HG03060 (cell line): Measurements from ENCODE around the gene IL1RAPL2.
"Not testable (repeated sequence)": the region's sequence is repeated elsewhere in the genome, so short reads cannot be mapped to it uniquely, and the experiment has no call there.

Source experiments
- ATAC-seq: cut with Tn5 transposase; IDR thresholded peaks from one replicate; pipeline ENCODE4 v1.9.1; 2021; ENCODE audit warnings: low read depth, moderate number of reproducible peaks; ENCODE audit not compliant: unreplicated experiment

Gene IL1RAPL2

DNA sequence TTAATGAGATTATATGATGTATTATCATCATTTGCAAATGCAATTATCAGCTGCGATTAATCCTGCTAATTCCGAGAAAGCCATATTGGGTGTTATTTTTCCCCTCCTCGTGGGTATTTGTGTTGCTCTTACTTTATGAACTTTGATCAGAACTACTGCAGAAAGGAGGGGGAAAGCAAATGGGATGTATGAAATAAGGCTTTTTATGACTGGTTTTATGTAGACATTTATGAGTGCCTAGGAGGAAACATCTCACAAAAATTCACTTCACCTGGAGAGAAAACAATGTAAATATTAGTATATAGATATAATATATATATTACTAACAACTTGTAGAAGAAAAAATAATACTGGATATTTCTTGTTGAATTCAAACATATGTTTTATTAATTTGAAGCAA is 440.1 kb downstream of the IL1RAPL2 start:
- no peak for ATAC-seq

GRCh38 chrX:105006996-105007395 is 441.0 kb downstream of the IL1RAPL2 start:
- ATAC-seq: no peak

DNA sequence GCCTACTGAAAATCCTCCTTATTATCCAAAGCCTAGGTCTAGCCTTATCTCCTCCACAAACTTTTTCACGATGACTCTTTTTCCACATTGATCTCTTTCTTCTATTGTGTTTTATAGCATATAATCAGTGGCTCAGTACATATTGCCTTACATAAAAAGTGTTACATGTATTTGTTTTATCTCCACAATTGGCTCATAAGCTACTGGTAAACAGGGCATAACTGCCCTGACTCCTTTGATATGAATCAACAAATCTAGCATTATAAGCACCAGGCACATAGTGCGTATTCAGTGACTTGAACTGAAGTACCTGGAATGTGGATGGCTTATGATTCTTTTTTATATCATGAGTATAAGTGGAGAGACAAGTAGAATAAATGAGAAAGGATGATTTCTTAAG is 447.7 kb downstream of the IL1RAPL2 start:
- no peak for ATAC-seq

- ATAC-seq: no peak
Observed at GRCh38 chrX:105017641-105018040, 451.6 kb downstream of the IL1RAPL2 start.

DNA sequence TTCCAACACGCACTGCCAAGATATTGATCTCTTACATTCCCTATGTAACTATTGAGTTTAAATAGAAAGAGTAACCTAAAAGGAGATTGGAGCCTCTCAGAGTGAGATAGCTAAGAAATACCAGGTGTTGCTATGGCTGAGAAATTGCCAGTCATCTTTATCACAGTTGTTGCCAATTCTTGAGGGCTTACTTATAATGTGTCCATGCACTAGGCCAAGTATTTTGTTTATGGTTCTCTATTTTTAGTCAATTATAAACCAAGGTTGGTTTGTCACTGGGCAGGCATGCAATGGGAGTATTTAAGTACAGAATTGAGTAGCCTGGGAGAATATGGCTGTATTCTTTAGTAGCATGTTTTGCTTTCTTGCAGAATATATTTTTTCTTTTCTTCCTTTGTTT is 452.9 kb downstream of the IL1RAPL2 start:
- ATAC-seq: no peak

- not testable (repeated sequence) for ATAC-seq
Observed at GRCh38 chrX:105028962-105029361, 463.0 kb downstream of the IL1RAPL2 start.

DNA sequence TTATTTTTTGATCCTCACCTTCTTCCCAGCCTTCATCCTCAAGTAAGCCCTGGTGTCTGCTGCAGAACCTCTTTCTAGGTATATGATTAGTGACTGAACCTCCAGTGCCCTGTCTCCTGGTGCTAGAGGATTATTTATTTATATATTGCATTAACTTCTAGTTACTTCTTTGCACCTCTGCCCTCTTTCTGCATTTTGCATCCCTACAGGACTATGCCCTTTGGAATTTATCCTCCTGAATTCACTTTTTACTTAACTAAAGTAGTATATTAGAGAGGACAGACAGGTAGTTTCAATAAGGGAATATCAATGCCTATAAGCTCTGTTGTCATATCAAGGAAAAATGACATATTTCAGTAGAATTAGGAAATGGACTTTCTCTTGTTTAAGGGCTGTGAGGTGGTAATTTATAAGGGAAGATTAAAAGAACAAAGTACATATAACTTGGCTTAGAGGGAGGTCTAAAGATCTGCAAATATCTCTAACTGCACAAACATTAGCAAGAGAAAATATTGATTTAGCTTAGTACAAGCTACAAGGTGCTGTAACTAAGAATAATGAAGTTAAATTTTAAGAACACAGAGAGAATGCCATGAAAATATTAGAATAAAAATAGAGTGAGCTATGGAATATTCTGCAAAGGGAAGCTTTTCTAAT is 472.8 kb downstream of the IL1RAPL2 start:
- no peak for ATAC-seq

- ATAC-seq: no peak
Observed at GRCh38 chrX:105050921-105051320, 484.9 kb downstream of the IL1RAPL2 start.

GRCh38 chrX:105051364-105051763 is 485.4 kb downstream of the IL1RAPL2 start:
- ATAC-seq: no peak

GRCh38 chrX:105052926-105053325 is 486.9 kb downstream of the IL1RAPL2 start:
- no peak for ATAC-seq

- no peak for ATAC-seq
Observed at GRCh38 chrX:105063743-105064142, 497.7 kb downstream of the IL1RAPL2 start.

- no peak for ATAC-seq
Observed at GRCh38 chrX:105098201-105098600, 532.2 kb downstream of the IL1RAPL2 start.

- ATAC-seq: no peak
Observed at GRCh38 chrX:105098812-105099211, 532.8 kb downstream of the IL1RAPL2 start.

DNA sequence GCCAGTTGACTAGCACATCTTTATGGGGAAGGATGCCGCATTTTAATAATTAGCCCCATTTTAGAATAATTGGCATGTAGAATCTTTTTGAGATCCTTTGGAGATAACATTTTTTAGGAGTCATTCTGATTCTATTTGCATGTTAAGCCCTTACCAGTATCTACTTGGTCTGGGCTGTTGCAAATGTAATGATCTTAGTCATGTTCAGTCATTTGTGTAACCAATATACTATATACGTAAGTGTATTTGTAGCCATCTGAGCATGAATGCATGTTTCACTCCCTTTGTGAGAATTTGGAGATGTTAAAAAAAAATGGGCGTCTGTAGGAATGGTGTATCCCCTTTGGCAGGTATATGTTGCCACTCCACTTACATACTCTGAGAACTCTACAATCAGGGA is 535.4 kb downstream of the IL1RAPL2 start:
- ATAC-seq: no peak

DNA sequence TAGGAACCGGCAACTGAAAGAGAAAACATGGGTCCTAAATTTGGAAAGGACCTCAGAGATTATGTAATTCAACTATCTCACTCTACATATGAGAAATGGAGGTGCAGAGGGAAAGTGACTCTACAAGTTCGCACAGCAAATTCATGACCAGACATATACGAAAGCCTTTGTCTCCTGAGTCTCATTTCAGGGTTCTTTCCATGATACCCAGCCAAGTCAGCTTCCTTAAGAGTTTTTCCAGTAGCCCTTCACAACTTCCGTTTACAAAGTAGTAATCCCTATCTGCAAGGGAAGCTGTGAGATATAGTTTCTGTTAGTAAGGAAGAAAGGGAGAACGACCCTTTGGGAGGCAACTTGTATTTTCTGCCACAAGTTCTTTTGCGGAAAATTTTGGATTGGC is 543.9 kb downstream of the IL1RAPL2 start:
- ATAC-seq: no peak

GRCh38 chrX:105114554-105115130 is 548.6 kb downstream of the IL1RAPL2 start:
- ATAC-seq: no peak

GRCh38 chrX:105115596-105116320 is 549.8 kb downstream of the IL1RAPL2 start:
- ATAC-seq: not testable (repeated sequence)

GRCh38 chrX:105116486-105116885 is 550.5 kb downstream of the IL1RAPL2 start:
- no peak for ATAC-seq

DNA sequence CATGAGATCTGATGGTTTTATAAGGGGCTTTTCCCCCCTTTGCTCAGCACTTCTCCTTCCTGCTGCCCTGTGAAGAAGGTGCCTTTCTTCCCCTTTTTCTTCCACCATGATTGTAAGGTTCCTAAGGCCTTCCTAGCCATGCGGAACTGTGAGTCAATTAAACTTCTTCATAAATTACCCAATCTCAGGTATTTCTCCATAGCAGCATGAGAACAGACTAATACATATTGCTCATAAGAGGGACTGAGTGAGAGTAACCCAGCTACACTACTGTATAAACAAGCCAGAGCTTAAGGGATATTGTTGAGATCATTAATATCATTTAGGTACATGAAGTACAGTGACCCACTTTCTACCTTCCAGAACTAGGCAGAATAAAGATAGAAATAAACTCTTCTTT is 551.6 kb downstream of the IL1RAPL2 start:
- ATAC-seq: no peak

DNA sequence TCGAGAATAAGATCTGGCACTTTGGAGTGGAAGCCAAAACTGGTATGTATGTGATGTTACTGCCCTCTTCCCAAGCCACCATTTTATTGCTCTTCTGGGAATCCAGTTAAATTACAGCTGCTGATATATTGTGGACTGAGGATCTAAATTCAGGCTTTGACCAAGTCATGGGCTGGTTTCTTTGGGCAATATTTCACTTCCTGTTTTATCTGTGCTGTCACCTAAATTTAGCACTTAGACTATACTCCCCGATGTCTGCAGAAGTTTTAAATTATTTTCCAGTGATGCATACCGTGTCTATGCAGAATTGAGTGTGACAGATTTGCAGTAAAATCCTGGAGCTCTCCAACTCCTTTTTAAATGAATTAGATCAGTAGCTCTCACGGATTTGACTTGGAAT is 554.5 kb downstream of the IL1RAPL2 start:
- ATAC-seq: no peak

DNA sequence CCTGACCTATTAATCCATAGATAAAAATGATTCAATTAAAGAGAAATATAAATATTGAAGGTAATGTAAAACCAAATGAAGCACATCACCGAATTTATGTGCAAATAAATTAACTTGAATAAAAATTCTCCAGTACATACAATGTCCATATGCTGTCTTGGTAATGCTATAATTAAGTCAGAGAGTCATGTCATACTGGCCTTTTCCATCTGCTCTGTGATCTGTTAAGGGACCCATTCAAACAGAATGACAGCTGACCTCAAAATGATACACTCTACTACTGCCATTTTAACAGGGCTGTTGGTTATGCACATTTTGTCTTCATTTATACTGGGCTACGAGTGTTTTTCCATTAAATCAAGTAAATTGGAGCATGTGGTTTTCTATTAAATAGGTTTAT is 555.2 kb downstream of the IL1RAPL2 start:
- ATAC-seq: no peak

- ATAC-seq: no peak
Observed at GRCh38 chrX:105126201-105126600, 560.2 kb downstream of the IL1RAPL2 start.
